AG20443 (cell line): ENCODE measurements around the gene SURF6.
"Not testable (repeated sequence)": the region's sequence is repeated elsewhere in the genome, so short reads cannot be mapped to it uniquely, and the experiment has no call there.

Experiments used
- DNase-seq: peaks from one replicate; pipeline ENCODE4 v3.0.0; 2012; ENCODE audit warnings: low spot score, mixed read lengths

Gene SURF6

GRCh38 chr9:133335924-133336811, at the start of gene SURF6:
Gene SURF6 (minus strand): TSS chr9:133336188. CDS start chr9:133336132, 56 bp downstream.
- DNase-seq: peak; percentile 96

GRCh38 chr9:133385452-133385851, 49.5 kb upstream of the SURF6 start:
- DNase-seq: no peak

GRCh38 chr9:133384736-133385321, 48.8 kb upstream of the SURF6 start:
- DNase-seq: no peak

DNA sequence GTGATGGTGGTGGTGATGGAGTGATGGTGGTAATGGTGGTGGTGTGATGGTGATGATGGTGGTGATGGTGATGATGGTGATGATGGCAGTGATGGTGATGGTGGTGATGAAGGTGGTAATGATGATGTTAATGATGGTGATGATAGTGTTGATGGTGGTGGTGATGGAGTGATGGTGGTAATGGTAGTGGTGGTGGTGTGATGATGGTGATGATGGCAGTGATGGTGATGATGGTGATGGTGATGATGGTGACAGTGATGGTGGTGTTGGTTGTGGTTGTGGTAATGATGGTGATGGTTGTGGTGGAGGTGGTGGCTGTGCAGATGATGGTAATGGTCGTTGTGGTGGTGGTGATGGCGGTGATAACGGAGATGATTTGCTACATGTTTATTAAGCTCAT, 47.5 kb upstream of the SURF6 start:
- DNase-seq: no peak

DNA sequence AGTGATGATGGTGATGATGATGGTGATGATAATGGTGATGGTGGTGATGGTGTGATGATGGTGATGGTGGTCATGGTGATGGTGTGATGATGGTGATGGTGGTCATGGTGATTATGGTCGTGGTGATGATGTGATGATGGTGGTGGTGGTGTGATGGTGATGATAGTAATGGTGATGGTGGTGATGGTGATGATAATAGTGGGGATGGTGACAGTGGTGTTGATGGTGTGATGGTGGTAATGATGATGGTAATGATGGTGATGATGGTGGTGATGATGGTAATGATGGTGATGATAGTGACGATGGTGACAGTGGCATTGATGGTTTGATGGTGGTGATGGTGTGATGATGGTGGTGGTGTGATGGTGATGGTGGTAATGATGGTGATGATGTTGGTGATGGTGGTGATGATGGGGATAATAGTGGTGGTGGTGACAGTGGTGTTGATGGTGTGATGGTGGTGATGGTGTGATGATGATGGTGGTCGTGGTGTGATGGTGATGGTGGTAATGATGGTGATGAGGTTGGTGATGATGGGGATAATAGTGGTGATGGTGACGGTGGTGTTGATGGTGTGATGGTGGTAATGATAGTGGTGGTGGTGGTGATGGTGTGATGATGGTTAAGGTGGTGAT, 46.6 kb upstream of the SURF6 start:
- no peak for DNase-seq

DNA sequence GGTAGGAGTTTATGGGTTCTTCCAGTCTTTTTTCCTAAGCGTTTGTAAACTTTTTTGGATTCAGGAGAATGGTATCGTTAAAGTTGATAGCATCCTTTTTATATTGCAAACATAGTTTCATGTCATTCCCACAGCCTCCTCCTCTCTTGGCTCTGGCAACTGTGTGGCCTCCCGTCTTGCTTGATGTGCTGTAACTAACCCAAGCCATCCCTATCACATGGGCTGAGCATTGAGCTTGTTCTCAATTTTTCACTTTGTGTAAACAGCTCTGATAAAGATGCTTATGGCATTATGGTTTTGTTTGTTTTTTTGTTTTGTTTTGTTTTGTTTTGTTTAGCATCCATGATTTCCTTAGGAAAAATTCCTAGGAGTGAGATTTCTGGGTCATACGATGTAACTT, 44.7 kb upstream of the SURF6 start:
- DNase-seq: no peak

DNA sequence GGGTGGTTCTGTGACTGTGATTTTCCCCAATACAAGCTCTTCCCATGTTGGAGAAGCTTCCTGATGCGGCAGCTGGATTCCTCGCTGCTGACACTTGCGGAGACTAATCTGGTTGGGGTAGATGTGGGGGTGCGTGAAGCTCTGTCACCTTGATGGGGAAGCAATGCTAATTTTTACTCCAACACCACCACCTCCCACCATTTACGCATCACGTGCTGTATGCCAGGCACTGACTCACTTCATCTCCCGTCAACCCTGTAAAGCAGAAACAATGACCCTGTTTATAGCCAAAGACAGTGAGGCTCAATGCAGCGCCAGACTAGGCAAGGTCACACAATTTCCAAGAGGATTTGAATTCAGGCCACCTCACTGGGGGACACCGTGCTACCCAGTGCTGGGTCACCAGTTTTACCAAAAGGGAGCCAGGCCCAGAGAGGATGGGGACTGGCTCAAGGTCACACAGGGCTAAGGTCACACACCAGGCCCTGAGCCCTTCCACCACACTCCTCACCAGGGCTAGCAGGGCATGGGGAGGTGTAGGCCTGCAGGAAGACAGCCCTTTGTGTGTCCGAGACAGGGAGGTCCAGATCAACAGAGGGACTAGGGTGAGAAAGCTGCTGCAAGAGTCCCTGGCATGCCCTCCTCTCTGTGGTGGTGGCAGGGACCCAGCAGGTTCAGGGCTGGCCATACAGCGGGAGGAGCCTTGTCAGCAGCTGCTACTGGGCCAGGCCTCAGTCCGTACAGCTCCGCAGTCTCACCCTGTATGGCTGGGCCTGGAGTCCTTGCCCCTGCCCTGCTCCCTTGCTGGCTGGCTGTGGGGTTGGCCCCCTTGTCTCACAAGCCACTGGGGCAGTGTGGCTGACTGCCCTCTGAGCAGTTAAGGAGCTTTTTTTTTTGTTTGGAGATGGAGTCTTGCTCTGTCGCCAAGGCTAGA, 43.4 kb upstream of the SURF6 start:
- DNase-seq: no peak

DNA sequence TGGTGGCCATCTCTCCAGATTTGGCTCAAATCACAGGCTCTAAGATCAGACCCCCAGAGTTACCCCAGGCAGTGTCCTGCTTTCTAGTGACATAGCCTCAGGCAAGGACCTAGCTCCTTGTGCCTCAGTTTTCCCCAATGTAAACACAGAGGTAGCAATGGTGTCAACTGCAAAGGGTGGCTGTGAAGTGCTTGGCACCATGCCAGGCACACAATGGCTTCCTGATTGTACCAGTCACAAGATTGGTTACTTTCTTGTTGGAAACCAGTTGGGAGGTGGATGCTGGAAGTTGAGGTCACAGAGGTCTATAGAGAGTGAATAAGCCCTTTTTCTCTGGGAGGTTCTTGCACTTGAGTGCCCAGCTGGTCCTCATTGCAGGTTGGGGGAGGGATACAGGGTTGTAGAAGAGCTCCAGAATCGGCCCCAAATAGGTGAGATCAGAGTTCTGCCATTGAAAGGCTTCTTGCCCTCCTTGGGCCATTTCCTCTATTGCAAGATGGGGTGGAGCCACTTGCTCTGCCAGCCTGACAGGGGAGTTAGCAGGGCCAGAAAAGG, 42.5 kb upstream of the SURF6 start:
- DNase-seq: no peak

DNA sequence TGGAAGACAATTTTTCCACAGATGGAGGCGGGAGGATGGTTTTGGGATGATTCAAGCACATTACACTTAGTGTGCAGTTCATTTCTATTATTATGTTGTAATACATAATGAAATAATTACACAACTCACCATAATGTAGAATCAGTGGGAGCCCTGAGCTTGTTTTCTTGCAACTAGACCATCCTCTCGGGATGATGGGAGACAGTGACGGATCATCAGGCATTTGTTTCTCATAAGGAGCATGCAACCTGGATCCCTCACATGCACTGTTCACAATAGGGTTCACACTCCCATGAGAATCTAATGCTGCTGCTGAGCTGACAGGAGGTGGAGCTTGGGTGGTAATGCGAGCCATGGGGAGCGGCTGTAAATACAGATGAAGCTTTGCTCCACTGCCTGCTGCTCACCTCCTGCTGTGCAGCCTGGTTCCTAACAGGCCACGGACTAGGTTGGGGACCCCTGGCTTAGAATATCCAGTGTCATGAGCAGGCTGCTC, 41.8 kb upstream of the SURF6 start:
- no peak for DNase-seq

GRCh38 chr9:133377280-133377679, 41.3 kb upstream of the SURF6 start:
- not testable (repeated sequence) for DNase-seq

- peak; percentile 100 for DNase-seq
These were observed 40.0 kb upstream of the SURF6 start, which contains the start of the genes STKLD1 and SURF4 for GRCh38 chr9:133375724-133376654. Gene STKLD1 (plus strand): TSS chr9:133376366. CDS start chr9:133376474, 108 bp downstream. Gene SURF4 (minus strand): TSS chr9:133376060. CDS start chr9:133375969, 91 bp downstream.

- peak; percentile 39 for DNase-seq
These were observed 39.2 kb upstream of the SURF6 start for GRCh38 chr9:133375116-133375723.

DNA sequence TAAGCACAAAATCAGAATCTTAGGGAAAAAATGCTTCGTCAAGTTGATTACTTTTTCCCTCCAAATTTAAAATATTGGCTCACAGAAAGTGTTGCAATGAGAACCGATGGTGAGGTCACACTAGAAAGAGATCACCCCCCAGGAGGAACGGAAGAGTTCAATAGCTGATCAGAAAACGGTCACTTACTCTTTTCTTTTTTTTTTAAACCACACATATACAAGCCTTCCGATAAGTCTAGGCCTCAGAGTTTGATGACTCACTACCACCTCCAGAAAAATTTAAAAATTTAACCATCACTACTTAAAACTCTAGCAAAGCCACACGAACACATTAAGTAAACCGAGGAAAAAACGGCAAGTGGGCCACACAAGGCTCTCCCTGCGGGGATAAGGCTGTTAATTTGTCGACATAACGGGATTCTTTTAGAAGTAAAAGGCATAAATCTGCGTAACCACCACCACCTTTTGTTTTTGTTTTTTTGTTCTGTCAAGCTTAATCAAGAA, 38.7 kb upstream of the SURF6 start:
- DNase-seq: peak; percentile 63

- DNase-seq: no peak
These were observed 36.2 kb upstream of the SURF6 start for GRCh38 chr9:133372144-133372543.

DNA sequence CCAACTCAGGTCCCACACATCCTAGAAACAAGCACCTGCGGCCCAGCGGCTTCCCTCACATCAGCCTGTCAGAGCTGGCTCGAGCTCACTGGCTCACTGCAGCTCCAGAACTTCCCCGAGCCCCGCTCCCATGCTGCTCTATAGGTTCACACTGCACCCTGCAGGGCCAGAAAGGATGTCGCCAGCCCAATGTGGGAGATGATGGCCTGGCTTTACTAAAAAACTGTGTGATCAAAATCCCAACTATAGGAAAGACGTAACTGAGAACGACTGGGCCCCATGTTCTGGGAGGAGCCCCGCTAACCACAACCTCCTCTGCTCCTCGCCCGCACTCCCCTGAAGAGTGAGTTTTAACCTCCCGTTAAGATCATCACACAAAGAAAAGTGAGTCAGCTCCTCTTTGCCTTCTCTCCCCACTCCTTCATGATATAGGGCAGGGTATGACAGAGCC, 35.3 kb upstream of the SURF6 start:
- DNase-seq: no peak

- no peak for DNase-seq
These were observed 34.7 kb upstream of the SURF6 start for GRCh38 chr9:133370685-133371084.

GRCh38 chr9:133369933-133370332, 33.9 kb upstream of the SURF6 start:
- no peak for DNase-seq

GRCh38 chr9:133369422-133369821, 33.4 kb upstream of the SURF6 start:
- no peak for DNase-seq

- DNase-seq: no peak
These were observed 32.4 kb upstream of the SURF6 start for GRCh38 chr9:133368249-133368881.
